Astrocyte (in vitro differentiated cells and primary cell): ENCODE measurements around the gene GTF3C1. TPM values are rescaled to one million over a fixed set of nuclear protein-coding genes. Genes with fewer than 3 reads are reported as not detected.
"Not testable (repeated sequence)": the region's sequence is repeated elsewhere in the genome, so short reads cannot be mapped to it uniquely, and the experiment has no call there.

Source experiments
- DNase-seq: peaks from one replicate; pipeline ENCODE4 v3.0.0-alpha.2; 2010; ENCODE audit warnings: low read depth
- FAIRE-seq: peaks from 2 replicates; lab custom pipeline; 2011; peaks lifted over from hg19 to GRCh38; lab: Jason Lieb, UNC
- H2AFZ ChIP-seq: 2 replicates; pipeline ENCODE4 v1.6.0; 2012; ENCODE audit warnings: low read depth, low read length, inconsistent platforms
- H3K27ac ChIP-seq: 2 replicates; pipeline ENCODE4 v1.5.1; 2011; ENCODE audit warnings: low read depth, low read length, inconsistent platforms
- H3K27me3 ChIP-seq: 2 replicates; pipeline ENCODE4 v1.6.0; 2011; ENCODE audit warnings: low read length, inconsistent platforms; ENCODE audit not compliant: insufficient read depth
- H3K36me3 ChIP-seq: 2 replicates; pipeline ENCODE4 v1.5.1; 2011; ENCODE audit warnings: low read length, inconsistent platforms; ENCODE audit not compliant: insufficient read depth
- H3K4me1 ChIP-seq: 2 replicates; pipeline ENCODE4 v1.5.1; 2011; ENCODE audit warnings: low read length, inconsistent platforms; ENCODE audit not compliant: insufficient read depth
- H3K4me2 ChIP-seq: 2 replicates; pipeline ENCODE4 v1.6.0; 2012; ENCODE audit warnings: low read length, inconsistent platforms
- H3K4me3 ChIP-seq: 2 replicates; pipeline ENCODE4 v1.5.1; 2011; ENCODE audit warnings: low read depth, mild to moderate bottlenecking, low read length, inconsistent platforms; ENCODE audit not compliant: insufficient read depth
- H3K79me2 ChIP-seq: 2 replicates; pipeline ENCODE4 v1.6.0; 2012; ENCODE audit warnings: mild to moderate bottlenecking, low read length, inconsistent platforms; ENCODE audit not compliant: insufficient read depth
- H3K9ac ChIP-seq: 2 replicates; pipeline ENCODE4 v1.6.0; 2012; ENCODE audit warnings: mild to moderate bottlenecking, low read length, inconsistent platforms
- H3K9me3 ChIP-seq: 2 replicates; pipeline ENCODE4 v1.5.1; 2012; ENCODE audit warnings: low read depth, mild to moderate bottlenecking, low read length, inconsistent platforms; ENCODE audit not compliant: insufficient read depth
- H4K20me1 ChIP-seq: 2 replicates; pipeline ENCODE4 v1.6.0; 2012; ENCODE audit warnings: low read length, inconsistent platforms; ENCODE audit not compliant: insufficient read depth
- H3K27ac Mint-ChIP-seq: one replicate; pipeline ENCODE4 v1.8.0; 2021; ENCODE audit warnings: mild to moderate bottlenecking, mixed read lengths; ENCODE audit not compliant: unreplicated experiment
- H3K27me3 Mint-ChIP-seq: one replicate; pipeline ENCODE4 v1.8.0; 2021; ENCODE audit warnings: low read depth, mixed read lengths; ENCODE audit not compliant: unreplicated experiment
- H3K36me3 Mint-ChIP-seq: one replicate; pipeline ENCODE4 v1.8.0; 2021; ENCODE audit warnings: low read depth, mixed read lengths; ENCODE audit not compliant: unreplicated experiment
- H3K4me1 Mint-ChIP-seq: one replicate; pipeline ENCODE4 v1.8.0; 2021; ENCODE audit warnings: low read depth, mixed read lengths; ENCODE audit not compliant: unreplicated experiment
- H3K4me3 Mint-ChIP-seq: one replicate; pipeline ENCODE4 v1.8.0; 2021; ENCODE audit warnings: mild to moderate bottlenecking, moderate library complexity, mixed read lengths; ENCODE audit not compliant: unreplicated experiment
- H3K9me3 Mint-ChIP-seq: one replicate; pipeline ENCODE4 v1.8.0; 2021; ENCODE audit warnings: mild to moderate bottlenecking, mixed read lengths; ENCODE audit not compliant: unreplicated experiment
- EZH2 ChIP-seq: IDR thresholded peaks from 2 replicates; pipeline ENCODE4 v1.6.1; 2012; ENCODE audit warnings: mild to moderate bottlenecking, low read length, inconsistent platforms; ENCODE audit not compliant: insufficient read depth
- total RNA-seq: library from RNA; stranded (reverse); gene quantifications from 2 replicates; pipeline ENCODE4 v1.2.1, GENCODE V29; 2021
- TF ChIP-seq, protein P1 (sequence below): IDR thresholded peaks from 2 replicates; pipeline ENCODE4 v1.5.1; 2011; ENCODE audit warnings: low read depth, mild to moderate bottlenecking, inconsistent platforms, low read length, moderate library complexity; ENCODE audit not compliant: insufficient read depth

The GTF3C1 gene
- total RNA-seq, 1 donor from 2014 or later: 103 TPM

DNA sequence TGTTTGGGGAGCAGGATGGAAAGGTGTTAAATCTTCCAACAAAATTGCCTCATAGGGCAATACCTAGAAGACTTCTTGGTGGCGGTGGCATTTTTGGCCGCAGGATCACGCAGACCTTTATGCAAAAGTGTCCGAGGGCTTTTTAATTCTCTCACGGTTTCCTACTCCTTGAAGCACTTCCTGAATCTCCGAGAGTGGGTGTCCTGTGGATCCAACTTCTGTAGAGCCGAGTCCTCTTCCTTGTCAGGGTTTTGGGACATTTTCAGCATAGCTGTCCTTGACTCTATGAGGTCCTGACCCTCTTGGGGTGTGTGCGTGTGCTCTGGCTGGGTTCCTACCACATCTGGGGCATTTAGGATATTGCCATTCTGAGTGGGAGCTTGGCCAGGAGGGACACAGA lies 116.1 kb downstream of the GTF3C1 start:
- Histone ChIP-seq H3K36me3 (no peaks in the 10 kb centered on the region), H3K4me2 (no peak overlapping the region), H3K79me2 (no peaks in the 10 kb centered on the region), H4K20me1 (no peaks in the 10 kb centered on the region), H3K4me1 (peaks cover 12% of the 10 kb centered on the region), H3K27me3 (no peaks in the 10 kb centered on the region), H3K4me3 (no peak overlapping the region), H3K9me3 (no peaks in the 10 kb centered on the region), H2AFZ (no peak overlapping the region), H3K27ac (no peak overlapping the region), H3K9ac (no peak overlapping the region)
- peaks cover 2% of the 10 kb centered on the region for H3K27me3 Mint-ChIP-seq
- no peak for FAIRE-seq
- peaks cover 6% of the 10 kb centered on the region for H3K36me3 Mint-ChIP-seq
- H3K9me3 Mint-ChIP-seq: no peaks in the 10 kb centered on the region
- no peak overlapping the region for H3K27ac Mint-ChIP-seq
- DNase-seq: no peak
- H3K4me3 Mint-ChIP-seq: no peak overlapping the region
- H3K4me1 Mint-ChIP-seq: peaks cover 22% of the 10 kb centered on the region
- TF ChIP-seq EZH2: no peak
- TF ChIP-seq, protein P1, sequence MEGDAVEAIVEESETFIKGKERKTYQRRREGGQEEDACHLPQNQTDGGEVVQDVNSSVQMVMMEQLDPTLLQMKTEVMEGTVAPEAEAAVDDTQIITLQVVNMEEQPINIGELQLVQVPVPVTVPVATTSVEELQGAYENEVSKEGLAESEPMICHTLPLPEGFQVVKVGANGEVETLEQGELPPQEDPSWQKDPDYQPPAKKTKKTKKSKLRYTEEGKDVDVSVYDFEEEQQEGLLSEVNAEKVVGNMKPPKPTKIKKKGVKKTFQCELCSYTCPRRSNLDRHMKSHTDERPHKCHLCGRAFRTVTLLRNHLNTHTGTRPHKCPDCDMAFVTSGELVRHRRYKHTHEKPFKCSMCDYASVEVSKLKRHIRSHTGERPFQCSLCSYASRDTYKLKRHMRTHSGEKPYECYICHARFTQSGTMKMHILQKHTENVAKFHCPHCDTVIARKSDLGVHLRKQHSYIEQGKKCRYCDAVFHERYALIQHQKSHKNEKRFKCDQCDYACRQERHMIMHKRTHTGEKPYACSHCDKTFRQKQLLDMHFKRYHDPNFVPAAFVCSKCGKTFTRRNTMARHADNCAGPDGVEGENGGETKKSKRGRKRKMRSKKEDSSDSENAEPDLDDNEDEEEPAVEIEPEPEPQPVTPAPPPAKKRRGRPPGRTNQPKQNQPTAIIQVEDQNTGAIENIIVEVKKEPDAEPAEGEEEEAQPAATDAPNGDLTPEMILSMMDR: no peak

DNA sequence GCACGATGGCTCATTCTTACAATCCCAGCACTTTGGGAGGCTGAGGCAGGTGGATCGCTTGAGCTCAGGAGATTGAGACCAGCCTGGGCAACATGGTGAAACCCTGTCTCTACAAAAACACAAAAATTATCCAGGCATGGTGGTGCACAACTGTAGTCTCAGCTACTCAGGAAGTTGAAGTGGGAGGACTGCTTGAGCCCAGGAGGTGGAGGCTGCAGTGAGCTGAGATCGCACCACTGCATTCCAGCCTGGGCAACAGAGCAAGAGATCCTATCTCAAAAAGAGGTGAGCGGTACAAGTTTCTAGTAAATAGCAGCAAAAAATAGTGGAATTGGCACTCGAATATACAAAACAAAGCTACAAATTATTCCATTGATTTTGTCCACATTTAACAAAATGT lies 116.5 kb downstream of the GTF3C1 start:
- not testable (repeated sequence) for H3K27me3 Mint-ChIP-seq, H3K36me3 Mint-ChIP-seq, H3K36me3 ChIP-seq, H3K27ac ChIP-seq, H3K27me3 ChIP-seq, H4K20me1 ChIP-seq, H3K4me3 ChIP-seq, DNase-seq, H3K79me2 ChIP-seq, H2AFZ ChIP-seq, H3K9me3 Mint-ChIP-seq, FAIRE-seq, H3K9ac ChIP-seq, H3K9me3 ChIP-seq
- peak overlapping the region; percentile 68 for H3K4me2 ChIP-seq
- Mint-ChIP-seq H3K27ac (peak overlapping the region; percentile 21), H3K4me1 (peaks cover 22% of the 10 kb centered on the region), H3K4me3 (peak overlapping the region; percentile 14)
- peaks cover 12% of the 10 kb centered on the region for H3K4me1 ChIP-seq

DNA sequence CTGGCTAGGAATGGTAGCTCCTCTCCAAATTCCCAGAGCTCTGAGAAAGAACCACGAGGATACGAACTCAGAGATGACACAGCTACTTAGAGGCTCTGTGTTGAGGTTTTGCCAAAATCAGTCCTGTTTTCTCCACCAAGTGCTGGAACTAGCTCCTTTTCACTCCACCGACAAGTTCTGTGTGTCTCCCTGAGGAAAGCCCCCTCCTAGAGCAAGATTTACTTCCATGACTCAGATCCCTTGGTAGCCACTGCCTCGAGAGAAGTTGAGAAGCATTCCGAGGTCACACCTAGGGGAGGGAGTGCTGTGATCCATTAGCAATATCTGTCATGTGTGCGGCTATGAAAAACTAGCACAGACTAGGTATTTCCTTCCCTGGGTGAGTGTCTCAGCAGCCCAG lies 117.2 kb downstream of the GTF3C1 start:
- Histone ChIP-seq H3K9ac (peak overlapping the region; percentile 51), H3K4me2 (peak overlapping the region; percentile 68), H3K9me3 (no peaks in the 10 kb centered on the region), H4K20me1 (no peaks in the 10 kb centered on the region), H2AFZ (peak overlapping the region; percentile 12), H3K4me1 (peaks cover 12% of the 10 kb centered on the region), H3K27ac (peak overlapping the region; percentile 24), H3K79me2 (no peaks in the 10 kb centered on the region), H3K4me3 (no peak overlapping the region), H3K36me3 (no peaks in the 10 kb centered on the region), H3K27me3 (no peaks in the 10 kb centered on the region)
- Mint-ChIP-seq H3K36me3 (peaks cover 4% of the 10 kb centered on the region), H3K9me3 (no peaks in the 10 kb centered on the region), H3K4me1 (peaks cover 22% of the 10 kb centered on the region), H3K4me3 (peak overlapping the region; percentile 17), H3K27ac (peak overlapping the region; percentile 28), H3K27me3 (peaks cover 2% of the 10 kb centered on the region)
- DNase-seq (peak; percentile 85), FAIRE-seq (peak; percentile 63)
- no peak for TF ChIP-seq EZH2
- TF ChIP-seq, protein P1: no peak
